ENCODE results near the gene GAB3. TPM values are rescaled to one million over a fixed set of nuclear protein-coding genes. Genes with fewer than 3 reads are reported as not detected.
"Not testable (repeated sequence)": the region's sequence is repeated elsewhere in the genome, so short reads cannot be mapped to it uniquely, and the experiment has no call there.

GAB3 gene
- total RNA-seq, 1 donor from 2014 or later = 0.90 TPM

DNA sequence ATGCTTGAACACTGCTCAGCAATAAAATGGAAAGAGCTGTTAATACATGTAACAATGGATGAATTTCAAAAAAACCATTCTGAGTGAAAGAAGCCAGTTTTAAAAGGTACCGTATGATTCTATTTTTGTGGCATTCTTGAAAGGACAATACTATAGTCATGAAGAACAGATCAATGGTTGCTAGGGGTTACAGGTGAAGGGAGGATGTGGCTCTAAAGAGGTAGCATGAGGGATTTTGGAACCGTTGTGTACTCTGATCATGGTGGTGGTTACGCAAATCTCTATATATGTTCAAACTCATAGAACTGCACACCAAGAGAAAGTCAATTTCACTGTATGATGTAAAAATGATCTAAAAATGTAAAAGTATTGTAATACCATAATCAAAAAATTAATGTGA lies 57.5 kb downstream of the GAB3 start:
- no peaks in the 10 kb centered on the region for H3K9me3 Mint-ChIP-seq (ENCODE audit: unreplicated experiment)

DNA sequence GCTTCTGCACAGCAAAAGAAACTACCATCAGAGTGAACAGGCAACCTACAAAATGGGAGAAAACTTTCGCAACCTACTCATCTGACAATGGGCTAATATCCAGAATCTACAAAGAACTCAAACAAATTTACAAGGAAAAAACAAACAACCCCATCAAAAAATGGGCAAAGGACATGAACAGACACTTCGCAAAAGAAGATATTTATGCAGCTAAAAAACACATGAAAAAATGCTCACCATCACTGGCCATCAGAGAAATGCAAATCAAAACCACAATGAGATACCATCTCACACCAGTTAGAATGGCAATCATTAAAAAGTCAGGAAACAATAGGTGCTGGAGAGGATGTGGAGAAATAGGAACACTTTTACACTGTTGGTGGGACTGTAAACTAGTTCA lies 60.4 kb downstream of the GAB3 start:
- H3K36me3 Mint-ChIP-seq (ENCODE audit: low read depth, unreplicated experiment); H3K27ac Mint-ChIP-seq (ENCODE audit: unreplicated experiment); H3K9me3 Mint-ChIP-seq (ENCODE audit: unreplicated experiment); H3K4me3 Mint-ChIP-seq (ENCODE audit: unreplicated experiment); H3K27me3 Mint-ChIP-seq (ENCODE audit: unreplicated experiment); H3K4me1 Mint-ChIP-seq (ENCODE audit: unreplicated experiment); DNase-seq (ENCODE audit: low spot score): not testable (repeated sequence)

More for the DNA sequence above, 57.5 kb downstream of the GAB3 start:
- Mint-ChIP-seq H3K27me3 (ENCODE audit: unreplicated experiment) (peaks cover 2% of the 10 kb centered on the region), H3K36me3 (ENCODE audit: low read depth, unreplicated experiment) (no peaks in the 10 kb centered on the region), H3K4me1 (ENCODE audit: unreplicated experiment) (no peaks in the 10 kb centered on the region), H3K27ac (ENCODE audit: unreplicated experiment) (no peak overlapping the region), H3K4me3 (ENCODE audit: unreplicated experiment) (no peak overlapping the region)
- no peak for DNase-seq (ENCODE audit: low spot score)
- TF ChIP-seq, protein P1, sequence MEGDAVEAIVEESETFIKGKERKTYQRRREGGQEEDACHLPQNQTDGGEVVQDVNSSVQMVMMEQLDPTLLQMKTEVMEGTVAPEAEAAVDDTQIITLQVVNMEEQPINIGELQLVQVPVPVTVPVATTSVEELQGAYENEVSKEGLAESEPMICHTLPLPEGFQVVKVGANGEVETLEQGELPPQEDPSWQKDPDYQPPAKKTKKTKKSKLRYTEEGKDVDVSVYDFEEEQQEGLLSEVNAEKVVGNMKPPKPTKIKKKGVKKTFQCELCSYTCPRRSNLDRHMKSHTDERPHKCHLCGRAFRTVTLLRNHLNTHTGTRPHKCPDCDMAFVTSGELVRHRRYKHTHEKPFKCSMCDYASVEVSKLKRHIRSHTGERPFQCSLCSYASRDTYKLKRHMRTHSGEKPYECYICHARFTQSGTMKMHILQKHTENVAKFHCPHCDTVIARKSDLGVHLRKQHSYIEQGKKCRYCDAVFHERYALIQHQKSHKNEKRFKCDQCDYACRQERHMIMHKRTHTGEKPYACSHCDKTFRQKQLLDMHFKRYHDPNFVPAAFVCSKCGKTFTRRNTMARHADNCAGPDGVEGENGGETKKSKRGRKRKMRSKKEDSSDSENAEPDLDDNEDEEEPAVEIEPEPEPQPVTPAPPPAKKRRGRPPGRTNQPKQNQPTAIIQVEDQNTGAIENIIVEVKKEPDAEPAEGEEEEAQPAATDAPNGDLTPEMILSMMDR (IDR thresholded peaks at IDR 0.05; ENCODE audit: unreplicated experiment) = no peak

DNA sequence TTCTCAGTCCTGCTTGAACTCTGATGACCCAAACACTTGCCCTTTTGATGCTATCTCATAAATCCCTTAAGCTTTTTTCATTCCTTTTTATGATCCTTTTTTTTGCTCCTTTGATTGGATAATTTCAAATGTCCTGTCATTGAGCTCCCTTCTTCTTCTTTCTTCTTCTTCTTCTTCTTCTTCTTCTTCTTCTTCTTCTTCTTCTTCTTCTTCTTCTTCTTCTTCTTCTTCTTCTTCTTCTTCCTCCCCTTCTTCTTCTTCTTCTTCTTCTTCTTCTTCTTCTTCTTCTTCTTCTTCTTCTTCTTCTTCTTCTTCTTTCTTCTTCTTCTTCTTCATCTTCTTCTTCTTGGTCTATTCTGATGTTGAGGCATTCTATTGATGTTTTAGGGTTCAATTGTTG lies 78.8 kb downstream of the GAB3 start:
- not testable (repeated sequence) for H3K27ac Mint-ChIP-seq (ENCODE audit: unreplicated experiment); H3K4me1 Mint-ChIP-seq (ENCODE audit: unreplicated experiment); H3K4me3 Mint-ChIP-seq (ENCODE audit: unreplicated experiment); H3K9me3 Mint-ChIP-seq (ENCODE audit: unreplicated experiment); H3K36me3 Mint-ChIP-seq (ENCODE audit: low read depth, unreplicated experiment); H3K27me3 Mint-ChIP-seq (ENCODE audit: unreplicated experiment); DNase-seq (ENCODE audit: low spot score)

DNA sequence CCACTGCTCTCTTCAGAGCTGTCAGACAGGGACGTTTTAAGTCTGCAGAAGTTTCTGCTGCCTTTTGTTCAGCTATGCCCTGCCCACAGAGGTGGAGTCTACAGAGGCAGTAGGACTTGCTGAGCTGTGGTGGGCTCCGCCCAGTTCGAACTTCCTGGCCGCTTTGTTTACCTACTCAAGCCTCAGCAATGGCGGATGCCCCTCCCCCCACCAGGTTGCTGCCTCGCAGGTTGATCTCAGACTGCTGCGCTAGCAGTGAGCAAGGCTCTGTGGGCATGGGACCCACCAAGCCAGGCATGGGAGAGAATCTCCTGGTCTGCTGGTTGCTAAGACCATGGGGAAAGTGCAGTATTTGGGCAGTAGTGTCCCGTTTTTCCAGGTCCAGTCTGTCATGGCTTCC lies 80.0 kb downstream of the GAB3 start:
- not testable (repeated sequence) for H3K27ac Mint-ChIP-seq (ENCODE audit: unreplicated experiment); H3K4me3 Mint-ChIP-seq (ENCODE audit: unreplicated experiment); H3K9me3 Mint-ChIP-seq (ENCODE audit: unreplicated experiment); DNase-seq (ENCODE audit: low spot score); H3K27me3 Mint-ChIP-seq (ENCODE audit: unreplicated experiment); H3K36me3 Mint-ChIP-seq (ENCODE audit: low read depth, unreplicated experiment); H3K4me1 Mint-ChIP-seq (ENCODE audit: unreplicated experiment)

DNA sequence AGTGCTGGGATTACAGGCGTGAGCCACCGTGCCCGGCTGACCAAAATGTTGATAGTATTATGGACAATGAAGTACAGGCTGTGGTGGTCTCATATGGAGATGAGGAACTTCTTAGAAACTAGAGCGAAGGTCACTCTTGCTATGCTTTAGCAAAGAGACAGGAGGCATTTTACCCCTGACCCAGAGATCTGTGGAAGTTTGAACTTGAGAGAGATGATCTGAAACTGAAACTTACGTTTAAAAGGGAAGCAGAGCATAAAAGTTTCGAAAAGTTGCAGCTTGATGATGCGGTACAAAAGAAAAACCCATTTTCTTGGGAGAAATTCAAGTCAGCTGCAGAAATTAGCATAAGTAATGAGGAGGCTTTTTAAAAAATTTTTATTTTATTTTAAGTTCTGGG lies 89.0 kb downstream of the GAB3 start:
- no peak overlapping the region for H3K4me3 Mint-ChIP-seq (ENCODE audit: unreplicated experiment)
- H3K36me3 Mint-ChIP-seq (ENCODE audit: low read depth, unreplicated experiment) = no peaks in the 10 kb centered on the region
- H3K4me1 Mint-ChIP-seq (ENCODE audit: unreplicated experiment) = no peaks in the 10 kb centered on the region
- no peaks in the 10 kb centered on the region for H3K9me3 Mint-ChIP-seq (ENCODE audit: unreplicated experiment)
- TF ChIP-seq, protein P1 (IDR thresholded peaks at IDR 0.05; ENCODE audit: unreplicated experiment) = no peak
- DNase-seq (ENCODE audit: low spot score) = no peak
- no peak overlapping the region for H3K27ac Mint-ChIP-seq (ENCODE audit: unreplicated experiment)
- peaks cover 2% of the 10 kb centered on the region for H3K27me3 Mint-ChIP-seq (ENCODE audit: unreplicated experiment)

DNA sequence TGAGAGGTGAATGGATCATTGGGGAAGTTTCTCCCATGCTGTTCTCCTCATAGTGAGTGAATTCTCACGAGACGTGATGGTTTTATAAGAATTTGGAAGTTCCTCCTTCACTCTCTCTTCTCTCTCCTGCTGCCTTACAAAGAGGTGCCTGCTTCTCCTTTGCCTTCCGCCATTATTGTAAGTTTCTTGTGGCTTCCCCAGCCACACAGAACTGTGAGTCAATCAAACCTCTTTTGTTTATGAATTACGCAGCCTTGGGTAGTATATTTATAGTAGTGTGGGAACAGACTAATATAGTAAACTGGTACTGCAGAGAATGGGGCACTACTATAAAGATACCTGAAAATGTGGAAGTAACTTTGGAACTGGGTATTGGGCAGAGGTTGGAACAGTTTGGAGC lies 89.7 kb downstream of the GAB3 start:
- TF ChIP-seq, protein P1 (IDR thresholded peaks at IDR 0.05; ENCODE audit: unreplicated experiment) = no peak

DNA sequence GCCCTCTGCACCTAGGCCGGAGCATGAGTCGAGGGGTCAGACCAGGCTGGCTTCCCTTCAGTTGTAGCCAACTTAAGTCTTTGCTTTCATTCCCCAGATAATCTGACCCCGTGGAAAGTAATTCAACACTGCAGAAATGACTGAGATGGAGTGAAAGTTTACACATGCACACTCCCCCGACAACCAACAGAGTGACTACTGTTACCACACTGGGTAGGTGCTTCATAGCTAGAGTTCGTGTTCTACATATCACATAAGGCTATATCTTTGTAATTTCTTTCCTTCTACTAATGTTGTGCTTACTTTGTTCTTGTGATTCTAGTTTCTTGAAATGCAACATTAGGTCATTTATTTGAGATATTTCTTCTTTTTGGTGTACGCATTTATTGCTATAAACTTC lies 90.3 kb downstream of the GAB3 start:
- no peak overlapping the region for H3K4me3 Mint-ChIP-seq (ENCODE audit: unreplicated experiment)
- peaks cover 2% of the 10 kb centered on the region for H3K27me3 Mint-ChIP-seq (ENCODE audit: unreplicated experiment)
- H3K36me3 Mint-ChIP-seq (ENCODE audit: low read depth, unreplicated experiment) = no peaks in the 10 kb centered on the region
- no peak for DNase-seq (ENCODE audit: low spot score)
- TF ChIP-seq, protein P1 (IDR thresholded peaks at IDR 0.05; ENCODE audit: unreplicated experiment) = no peak
- no peaks in the 10 kb centered on the region for H3K4me1 Mint-ChIP-seq (ENCODE audit: unreplicated experiment)
- no peaks in the 10 kb centered on the region for H3K9me3 Mint-ChIP-seq (ENCODE audit: unreplicated experiment)
- no peak overlapping the region for H3K27ac Mint-ChIP-seq (ENCODE audit: unreplicated experiment)

More for the DNA sequence above, 89.7 kb downstream of the GAB3 start:
- Mint-ChIP-seq H3K9me3 (ENCODE audit: unreplicated experiment) (no peaks in the 10 kb centered on the region), H3K27ac (ENCODE audit: unreplicated experiment) (no peak overlapping the region), H3K4me1 (ENCODE audit: unreplicated experiment) (no peaks in the 10 kb centered on the region), H3K27me3 (ENCODE audit: unreplicated experiment) (peaks cover 2% of the 10 kb centered on the region), H3K4me3 (ENCODE audit: unreplicated experiment) (no peak overlapping the region), H3K36me3 (ENCODE audit: low read depth, unreplicated experiment) (no peaks in the 10 kb centered on the region)
- DNase-seq (ENCODE audit: low spot score) = no peak

All from endothelial cell (in vitro differentiated cells).